HT1080 (cell line): Measurements from ENCODE around the gene CAVIN3. TPM values are rescaled to one million over a fixed set of nuclear protein-coding genes. Genes with fewer than 3 reads are reported as not detected.
"Not testable (repeated sequence)": the region's sequence is repeated elsewhere in the genome, so short reads cannot be mapped to it uniquely, and the experiment has no call there.

Experiments
- DNase-seq: peaks from one replicate; pipeline ENCODE4 v3.0.0-alpha.2; 2015; ENCODE audit warnings: low read depth
- total RNA-seq: library from RNA; depleted of rRNA; stranded (reverse); fragments of >200 nt; shearing (Covaris generic); gene quantifications from 2 replicates; pipeline ENCODE4 v1.2.3, GENCODE V29; 2014

CAVIN3 gene
- total RNA-seq, 1 experiment from 2014 or later, result not detected

DNA sequence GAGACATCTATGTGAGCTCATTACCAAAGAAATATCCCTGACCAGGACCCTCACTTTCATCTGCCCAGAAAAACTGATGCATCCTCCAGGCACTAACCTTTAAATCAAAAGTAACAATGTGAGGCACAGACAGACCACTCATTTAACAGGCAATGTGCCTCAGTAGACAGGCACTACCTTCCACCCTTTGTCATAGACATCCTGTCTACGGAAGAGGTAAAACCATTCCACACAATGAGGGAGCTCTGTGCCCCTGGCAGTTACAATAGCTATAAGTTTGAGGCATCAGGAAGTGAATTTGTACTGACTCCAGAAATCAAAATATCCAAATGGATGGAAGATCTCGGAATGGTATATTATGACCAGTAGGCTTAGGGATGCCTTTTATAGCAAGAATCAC is 6.7 kb upstream of the CAVIN3 start:
- no peak for DNase-seq

DNA sequence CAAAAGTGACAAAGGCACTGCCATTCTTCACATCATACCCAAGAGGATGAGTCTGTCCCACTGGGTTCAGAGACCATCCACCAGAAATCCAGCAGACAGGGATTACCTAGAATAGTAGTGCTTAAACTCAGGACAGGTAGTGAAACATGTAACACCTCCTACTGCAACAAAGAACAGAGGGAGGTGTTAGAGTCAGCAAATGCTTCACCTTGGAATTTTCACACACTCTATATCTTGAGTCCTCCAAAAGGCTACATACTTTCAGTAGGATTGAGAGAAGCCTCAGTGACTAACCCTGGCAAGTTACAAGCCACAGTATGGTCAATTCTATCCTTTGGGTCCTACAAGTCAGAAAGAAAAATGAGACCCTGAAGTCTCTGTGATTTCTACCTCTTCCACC is 6.0 kb upstream of the CAVIN3 start:
- no peak for DNase-seq

DNA sequence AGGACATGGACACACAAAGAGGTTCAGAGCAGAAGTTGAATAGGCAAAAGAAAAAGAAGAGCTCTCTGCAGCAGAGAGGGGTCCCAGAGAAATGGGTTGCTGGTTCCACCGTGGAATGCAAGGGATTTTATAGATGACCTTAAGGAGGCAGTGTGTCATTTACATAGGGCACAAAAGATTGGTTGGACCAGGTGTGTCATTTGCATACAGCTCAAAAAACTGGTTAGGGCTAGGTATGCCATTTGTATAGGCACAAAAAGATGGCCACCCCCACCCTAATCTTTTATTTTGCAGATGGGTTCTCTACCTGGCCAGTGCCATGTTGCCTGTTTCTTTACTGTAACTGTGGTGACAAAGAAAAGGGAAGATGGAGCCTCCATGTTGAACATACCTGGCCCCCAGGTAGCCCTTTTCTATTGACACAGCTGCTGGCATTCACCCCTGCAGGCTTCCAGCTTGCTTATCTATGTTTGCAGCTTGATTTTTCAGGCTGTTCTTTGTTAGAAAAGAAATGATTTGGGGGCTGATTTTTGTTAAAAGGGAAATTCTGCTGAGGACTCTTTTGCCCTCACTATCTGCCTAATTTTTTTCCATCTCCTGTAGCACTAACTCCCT is 3.1 kb upstream of the CAVIN3 start:
- no peak for DNase-seq

DNA sequence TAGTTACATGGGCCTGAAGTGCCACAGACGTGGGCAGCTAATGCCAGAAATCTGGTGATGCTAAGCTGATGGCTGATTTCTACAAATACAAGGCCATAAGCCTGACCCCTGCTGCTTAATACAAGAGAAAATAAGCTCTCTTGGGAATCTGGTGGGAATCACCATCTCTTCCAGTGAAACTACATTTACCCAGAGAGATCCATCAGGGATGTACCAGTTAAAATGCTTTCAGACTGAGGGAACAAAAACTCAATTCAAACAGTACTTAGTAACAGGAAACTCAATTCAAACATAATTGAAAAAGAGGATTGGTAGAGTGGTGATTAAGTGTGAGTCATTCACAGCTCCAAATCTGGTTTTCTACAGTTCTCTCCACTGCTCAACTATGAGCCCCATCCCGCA is 1.7 kb upstream of the CAVIN3 start:
- DNase-seq, result peak; percentile 90

DNA sequence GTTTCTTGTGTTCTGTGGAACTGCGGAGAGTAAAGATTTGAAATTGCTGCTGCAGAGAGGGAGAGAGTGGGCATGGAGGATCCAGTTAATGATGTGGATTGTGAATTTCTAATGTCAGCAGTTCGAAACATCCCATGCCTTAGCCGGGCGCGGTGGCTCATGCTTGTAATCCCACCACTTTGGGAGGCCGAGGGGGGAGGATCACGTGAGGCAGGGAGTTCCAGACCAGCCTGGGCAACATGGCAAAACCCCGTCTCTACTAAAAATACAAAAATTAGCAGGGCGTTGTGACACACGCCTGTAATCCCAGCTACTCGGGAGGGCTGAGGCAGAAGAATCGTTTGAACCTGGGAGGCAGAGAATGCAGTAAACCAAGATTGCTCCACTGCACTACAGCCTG is 1.1 kb upstream of the CAVIN3 start:
- DNase-seq, result no peak

DNA sequence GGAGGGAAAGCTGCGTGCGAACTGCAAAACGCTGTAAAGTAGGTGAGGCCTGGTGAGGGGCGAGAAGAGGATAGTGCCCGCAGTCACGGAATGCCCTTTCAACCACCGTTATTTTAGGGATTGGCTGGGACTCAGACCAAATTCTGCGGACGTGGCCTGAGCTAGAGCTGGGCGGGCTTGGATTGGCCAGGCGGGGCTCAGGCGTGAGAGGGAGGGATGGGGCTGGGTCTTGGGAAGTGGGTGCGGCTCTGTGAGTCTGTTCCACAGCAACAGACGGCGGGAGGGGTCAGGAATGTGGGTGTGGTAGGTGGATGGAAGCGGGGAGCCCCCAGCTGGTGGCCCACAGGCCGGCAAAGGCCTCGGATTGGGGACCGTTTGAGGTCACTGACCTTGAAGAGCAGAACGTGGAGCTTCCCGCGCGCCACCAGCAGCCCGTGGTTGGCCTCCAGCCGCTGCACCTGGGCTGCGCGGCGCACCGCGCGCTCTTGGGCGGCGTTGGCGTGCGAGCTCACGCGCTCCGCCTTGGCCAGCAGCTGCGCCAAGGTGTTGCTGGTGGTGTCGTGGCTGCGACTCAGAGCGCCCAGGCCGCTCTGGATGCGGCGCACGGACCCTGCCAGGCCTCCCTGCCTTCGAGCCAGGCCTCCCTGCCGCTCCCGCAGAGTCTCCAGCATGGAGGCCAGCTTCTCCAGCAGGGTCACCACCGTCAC is 444 bp downstream of the CAVIN3 start:
- no peak for DNase-seq

DNA sequence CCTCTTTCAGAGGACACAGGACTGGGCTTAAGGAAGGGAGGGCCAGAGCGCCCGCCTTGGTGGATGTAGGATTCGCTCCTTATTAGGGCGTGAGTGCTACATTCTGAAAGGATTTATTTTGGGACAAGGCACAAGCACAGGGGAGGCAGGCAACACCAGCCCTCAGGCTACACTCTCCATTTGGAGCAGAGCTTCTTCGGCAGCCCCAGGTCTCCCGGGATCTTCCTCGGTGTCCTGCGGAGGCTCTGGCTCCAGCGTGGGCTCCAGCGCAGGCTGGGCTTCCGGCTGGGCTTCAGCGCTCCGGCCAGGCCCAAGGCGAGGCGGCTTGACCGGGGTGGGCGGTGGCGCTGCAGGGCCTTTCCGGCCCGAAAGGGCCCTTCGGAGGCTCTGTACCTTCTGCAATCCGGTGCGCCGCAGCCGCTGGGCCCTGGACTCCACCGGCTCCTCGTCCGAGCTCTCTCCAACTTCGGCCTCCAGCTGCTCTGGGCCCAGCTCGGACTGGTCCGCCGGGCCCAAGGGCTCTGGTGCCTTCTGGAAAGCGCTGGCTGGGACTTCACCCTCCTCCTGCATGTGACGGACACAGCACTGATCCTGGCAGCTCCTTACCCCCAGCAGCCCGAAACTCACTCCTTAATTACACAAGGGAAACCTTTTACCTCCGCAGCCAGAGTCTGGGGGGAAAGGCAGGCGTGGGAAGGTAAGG is 1.1 kb downstream of the CAVIN3 start:
- no peak for DNase-seq

DNA sequence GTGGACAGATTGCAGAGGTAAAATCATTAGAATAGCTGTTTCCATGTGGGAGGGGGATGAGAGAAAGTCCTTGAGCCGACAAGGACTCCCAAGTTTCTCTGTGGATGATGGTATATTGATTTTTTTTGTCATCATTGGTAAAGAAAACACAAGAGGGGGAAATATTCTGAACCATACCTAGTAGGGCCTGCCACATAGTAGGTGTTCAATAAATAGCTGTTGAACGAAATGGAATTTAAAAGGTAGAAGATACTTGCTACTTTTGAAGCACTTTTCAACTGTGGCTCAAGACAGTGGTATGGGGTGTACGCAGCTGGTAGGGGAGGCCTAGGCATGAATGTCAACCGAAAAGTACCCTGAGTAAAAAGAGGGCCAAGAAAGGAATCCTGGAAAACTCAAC is 2.1 kb downstream of the CAVIN3 start:
- DNase-seq, result no peak

DNA sequence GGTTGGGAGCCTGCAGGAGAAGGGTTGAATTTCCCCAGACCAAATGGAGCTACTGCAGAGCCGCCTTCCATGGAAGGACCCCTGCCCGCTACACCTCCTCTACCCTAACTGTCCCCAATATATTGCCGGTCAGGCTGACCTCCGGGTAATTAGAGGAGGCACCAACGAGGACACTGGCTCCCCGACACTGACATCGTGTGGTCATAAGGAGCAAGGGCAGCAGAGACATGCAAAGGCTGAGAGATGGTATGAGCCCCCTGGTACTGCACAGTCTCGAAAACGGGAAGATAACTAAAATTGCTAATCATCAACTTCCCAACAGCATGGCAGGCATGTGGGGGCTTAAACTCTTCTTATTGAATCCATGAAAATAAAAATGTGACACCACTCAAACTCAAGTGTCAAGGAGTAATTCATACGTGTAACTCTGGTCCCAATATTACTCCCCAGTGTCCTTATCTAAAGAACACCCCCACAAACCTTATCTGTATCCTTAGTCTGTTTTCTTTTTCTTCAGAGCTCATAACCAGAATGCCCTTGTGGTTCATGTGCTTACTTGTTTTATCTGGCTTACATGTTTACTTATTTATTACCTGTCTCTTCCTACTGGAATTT is 4.4 kb downstream of the CAVIN3 start:
- peak; percentile 27 for DNase-seq

DNA sequence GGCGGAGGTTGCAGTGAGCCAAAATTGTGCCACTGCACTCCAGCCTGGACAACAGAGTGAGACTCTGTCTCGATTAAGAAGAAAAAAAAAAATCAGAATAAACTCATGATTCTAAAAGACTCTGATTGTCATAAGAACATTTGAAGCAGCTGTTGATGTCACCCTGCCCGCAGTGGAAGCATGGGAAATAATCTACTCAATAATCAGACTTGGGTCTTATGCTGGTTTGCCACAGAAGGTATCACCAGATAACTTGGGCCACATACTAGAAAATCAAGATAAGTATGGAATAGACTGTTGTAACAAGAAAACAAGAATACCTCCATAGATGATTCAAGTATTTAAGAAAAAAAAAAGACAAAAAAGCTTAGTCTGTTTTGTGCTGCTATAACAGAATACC is 8.2 kb downstream of the CAVIN3 start:
- no peak for DNase-seq

DNA sequence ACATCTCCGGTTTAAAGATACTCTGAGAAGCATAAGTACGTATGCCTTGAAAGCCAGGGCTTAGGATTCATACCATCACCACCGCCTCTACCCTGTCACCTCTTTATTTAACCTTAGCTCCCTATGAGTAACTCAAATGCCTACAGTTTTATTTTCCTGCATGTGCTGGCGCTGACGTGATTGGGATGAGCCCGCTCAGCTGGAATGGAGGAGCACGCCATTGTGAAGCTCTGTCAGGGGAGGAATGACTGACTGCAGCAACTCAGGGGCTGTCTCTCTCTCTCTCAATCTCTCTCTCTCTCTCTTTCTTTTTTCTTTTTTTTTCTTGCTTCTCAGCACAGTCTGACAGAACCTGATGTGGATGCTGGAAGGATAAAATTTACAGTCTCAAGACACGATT is 12.4 kb downstream of the CAVIN3 start:
- peak; percentile 32 for DNase-seq

DNA sequence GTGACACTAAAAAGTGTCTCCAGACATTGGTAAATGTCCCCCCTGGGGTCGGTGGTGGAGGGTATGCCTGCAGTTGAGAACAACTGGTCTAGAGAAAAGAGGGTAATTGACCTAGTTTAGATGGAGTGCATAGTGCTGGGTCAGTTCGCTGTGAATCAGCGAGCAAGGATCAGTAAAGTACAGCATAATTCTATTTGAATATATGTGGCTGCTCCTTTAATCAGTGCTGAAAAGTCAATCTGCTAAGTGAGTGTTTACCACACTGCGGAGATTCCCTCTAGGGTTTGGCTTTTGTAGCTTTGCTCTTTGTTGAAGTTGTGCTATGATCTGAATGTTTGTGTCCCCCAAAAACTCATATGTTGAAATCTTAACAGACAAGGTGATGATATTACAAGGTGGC is 15.0 kb downstream of the CAVIN3 start:
- DNase-seq, result no peak

DNA sequence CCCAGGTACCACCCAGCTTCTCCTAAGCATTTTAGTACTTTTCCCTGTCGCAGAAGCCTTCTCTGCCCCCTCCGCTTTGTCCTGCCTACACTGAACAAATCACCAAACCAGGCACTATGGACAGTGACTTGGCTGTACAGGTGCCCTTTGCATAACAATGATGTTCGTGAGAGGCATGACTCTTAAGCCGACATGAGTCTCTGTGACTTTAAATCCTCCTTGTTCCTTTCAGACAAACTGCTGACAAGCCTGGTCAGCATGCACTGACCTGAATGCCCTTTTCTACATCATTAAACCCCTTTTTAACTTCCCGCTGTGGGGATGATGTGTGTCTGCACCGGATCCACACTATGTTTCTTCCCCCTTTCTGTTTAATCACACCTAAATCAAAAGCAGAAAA is 16.6 kb downstream of the CAVIN3 start:
- DNase-seq, result no peak

DNA sequence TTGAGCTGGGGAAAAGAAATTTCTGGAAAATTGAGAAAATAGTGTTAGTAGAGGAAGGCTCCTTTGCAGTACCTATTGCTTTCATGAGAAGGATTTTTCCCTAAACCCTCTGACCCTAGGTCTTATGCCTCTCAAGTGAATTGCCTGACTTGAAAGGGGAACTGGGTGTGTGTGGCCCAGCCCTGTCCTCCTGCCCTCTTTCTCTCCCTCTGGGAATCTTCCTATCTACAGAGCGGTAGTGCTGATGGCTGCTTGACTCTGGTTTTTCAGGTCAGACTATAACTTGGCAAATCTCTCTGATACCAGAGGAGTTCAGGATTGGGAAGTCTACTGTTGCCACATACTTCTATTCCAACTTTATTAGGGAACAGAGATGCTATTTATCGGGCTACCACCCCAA is 19.2 kb downstream of the CAVIN3 start:
- no peak for DNase-seq

DNA sequence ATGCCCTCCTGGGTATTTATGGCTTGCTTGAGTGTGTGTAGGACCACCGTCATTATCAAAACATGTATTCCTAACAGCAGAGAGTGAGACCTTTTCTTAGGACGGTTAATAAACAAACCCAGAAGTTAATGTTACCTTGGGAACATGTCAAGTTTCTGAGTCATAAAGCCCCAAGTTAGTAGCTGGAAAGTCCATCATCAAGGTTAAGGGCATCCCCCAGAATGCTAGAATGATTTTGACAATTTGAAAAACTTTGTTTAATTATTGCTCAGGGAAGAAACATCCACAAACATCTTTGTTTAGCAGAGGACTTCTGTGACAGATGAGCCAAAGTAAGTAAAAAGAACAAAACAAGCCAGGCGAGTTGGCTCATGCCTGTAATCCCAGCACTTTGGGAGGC is 20.0 kb downstream of the CAVIN3 start:
- no peak for DNase-seq

DNA sequence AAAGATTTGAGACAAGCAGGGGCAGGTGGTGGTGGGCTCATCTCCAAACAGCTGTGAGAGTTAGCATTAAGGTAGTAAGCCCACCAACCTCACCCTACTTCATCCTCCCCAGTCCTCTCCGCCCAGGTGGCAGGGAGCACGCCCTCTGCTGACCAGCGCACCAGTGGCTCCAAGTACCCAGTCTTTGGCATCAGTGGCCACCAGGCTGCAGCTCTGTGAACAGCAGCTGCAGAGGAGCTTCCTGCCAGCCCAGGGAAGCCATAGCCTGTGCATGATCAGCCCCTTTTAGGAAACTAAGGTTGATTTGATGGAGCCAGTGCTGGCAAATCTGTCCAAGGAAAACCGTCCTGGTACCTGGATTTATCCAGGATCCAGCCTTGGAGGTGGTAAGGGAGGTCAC is 21.7 kb downstream of the CAVIN3 start:
- peak; percentile 53 for DNase-seq

DNA sequence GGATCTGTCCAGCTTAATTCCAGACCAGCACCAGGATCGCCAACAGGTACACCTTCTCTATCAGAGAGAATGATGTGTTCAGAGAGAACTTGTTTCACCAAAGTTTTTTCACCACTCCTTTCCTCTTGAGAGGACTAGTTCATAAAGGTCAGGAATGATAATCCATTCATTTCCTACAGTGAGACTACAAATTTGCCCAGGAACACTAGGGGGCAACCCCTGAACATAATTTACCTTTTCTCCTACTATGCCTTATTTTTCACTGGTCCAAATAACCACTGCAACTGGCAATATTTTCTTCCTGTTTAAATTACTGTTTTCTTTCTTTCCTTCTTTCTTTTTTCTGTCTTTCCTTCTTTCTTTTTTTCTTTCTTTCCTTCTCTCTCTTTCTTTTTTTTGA is 22.5 kb downstream of the CAVIN3 start:
- DNase-seq, result peak; percentile 21

DNA sequence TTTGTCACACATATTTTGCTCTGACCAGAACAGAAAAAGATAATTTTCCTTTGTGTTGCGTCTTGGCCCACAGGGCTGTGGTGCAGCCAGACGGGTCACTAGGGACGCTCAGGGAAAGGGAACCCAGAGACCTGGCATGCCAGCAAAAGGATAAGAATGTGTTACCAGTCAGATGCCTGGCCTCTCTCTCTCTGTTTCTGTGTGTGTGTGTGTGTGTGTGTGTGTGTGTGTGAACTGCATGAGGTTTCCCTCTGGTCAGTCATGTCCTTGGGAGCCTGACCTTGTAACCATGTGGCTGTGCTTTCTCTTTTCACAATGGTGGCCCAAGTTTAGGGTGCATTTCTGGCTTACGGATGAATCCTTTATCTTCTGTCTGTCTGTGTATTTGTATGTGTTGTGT is 35.3 kb downstream of the CAVIN3 start:
- DNase-seq, result no peak

DNA sequence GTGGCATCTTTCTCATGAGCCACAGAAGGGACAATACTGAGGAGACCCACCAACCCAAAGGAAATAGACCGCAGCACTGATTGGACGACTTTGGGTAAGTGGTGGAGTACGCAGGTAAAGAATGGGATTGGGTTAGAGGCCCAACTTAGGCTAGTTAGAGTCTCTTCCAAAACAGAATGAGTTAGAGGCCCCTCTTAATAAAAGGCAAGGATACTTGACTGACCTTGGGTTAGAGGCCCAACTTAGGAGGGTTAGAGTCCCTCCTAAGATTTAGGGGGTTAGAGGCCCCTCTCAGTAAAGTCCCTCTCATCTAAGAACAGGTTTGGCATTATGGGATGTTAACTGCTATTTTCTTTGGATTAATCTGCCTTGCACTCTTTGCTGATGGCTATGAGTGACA is 36.1 kb downstream of the CAVIN3 start:
- no peak for DNase-seq

DNA sequence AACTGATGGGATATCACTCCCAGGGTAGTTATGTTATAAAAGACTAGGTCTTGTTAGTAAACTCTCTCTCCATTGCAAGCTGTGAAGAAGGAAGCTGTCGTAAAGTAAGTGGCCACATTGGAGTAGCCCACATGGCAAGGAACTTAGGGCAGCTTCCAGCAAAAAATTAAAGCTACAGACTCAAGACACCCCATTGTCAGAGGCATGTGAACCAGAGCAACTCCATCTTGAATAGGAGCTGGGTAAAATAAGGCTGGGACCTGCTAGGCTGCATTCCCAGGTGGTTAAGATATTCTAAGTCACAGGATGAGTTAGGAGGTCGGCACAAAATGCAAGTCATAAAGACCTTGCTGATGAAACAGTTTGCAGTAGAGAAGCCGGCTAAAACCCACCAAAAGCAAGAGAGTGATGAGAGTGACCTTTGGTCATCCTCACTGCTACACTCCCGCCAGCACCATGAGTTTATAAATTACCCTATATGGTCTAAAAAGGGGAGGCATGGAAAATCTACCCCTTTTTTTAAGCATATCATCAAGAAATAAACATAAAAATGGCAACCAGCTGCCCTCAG is 36.8 kb downstream of the CAVIN3 start:
- DNase-seq, result no peak

DNA sequence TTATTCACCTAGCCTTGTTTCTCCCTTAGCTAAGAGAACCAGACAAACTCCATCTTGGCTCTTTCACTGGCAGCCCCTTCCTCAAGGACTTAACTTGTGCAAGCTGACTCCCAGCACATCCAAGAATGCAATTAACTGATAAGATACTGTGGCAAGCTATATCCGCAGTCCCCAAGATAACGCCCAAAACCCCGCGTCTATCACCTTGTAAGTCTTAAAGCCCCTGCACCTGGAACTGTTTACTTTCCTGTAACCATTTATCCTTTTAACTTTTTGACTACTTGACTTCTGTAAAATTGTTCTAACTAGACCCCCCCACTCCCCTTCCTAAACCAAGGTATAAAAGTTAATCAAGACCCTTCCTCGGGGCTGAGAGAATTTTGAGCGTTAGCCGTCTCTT is 39.5 kb downstream of the CAVIN3 start:
- DNase-seq, result not testable (repeated sequence)

DNA sequence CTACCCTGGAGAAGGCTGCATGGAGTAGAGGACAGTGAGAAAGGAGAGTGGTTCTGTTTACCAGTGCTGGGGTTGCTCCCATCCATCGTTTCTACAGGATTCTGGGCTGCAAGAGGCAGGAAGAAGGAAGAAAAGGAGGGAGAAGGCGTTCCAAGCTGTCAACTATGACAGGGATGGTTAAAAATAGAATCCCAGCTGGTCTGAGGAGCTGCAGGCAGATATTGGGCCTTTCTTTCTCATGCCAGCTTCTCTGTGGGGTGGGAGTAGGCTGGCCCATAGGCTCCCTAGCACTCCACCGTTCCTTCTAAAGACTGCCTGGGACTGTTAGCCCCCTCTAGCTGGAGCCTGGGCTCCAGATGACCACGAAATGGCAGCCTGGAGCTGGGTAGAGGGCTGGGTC is 47.1 kb downstream of the CAVIN3 start:
- no peak for DNase-seq
